Left lung (tissue), 10 donors: ENCODE data around the gene FOXI3. TPM values are rescaled to one million over a fixed set of nuclear protein-coding genes. Genes with fewer than 3 reads are reported as not detected.
"Not testable (repeated sequence)": the region's sequence is repeated elsewhere in the genome, so short reads cannot be mapped to it uniquely, and the experiment has no call there.

Source experiments
- ATAC-seq: fragments of 200-7000 bp; cut with Tn5 transposase; one replicate; pipeline ENCODE4 v1.9.1; 2020; ENCODE audit warnings: moderate library complexity
- DNase-seq, 4 donors: peaks; one replicate each; pipeline ENCODE4 v3.0.0-alpha.2; 2013 to 2020
- H3K27ac ChIP-seq, 2 donors: fragments of 200-600 bp; sonication (generic) in 1 of 2; one replicate each; pipeline versions ENCODE4 v1.5.0 to v1.8.0; 2020 to 2021
- H3K27me3 ChIP-seq, 2 donors: fragments of 200-600 bp; sonication (generic) in 1 of 2; one replicate each; pipeline versions ENCODE4 v1.5.0 to v1.8.0; 2020 to 2021
- H3K36me3 ChIP-seq, 2 donors: fragments of 200-600 bp; sonication (generic) in 1 of 2; one replicate each; pipeline versions ENCODE4 v1.5.0 to v1.8.0; 2020 to 2021
- H3K4me1 ChIP-seq, 2 donors: fragments of 200-600 bp; one replicate each; pipeline ENCODE4 v1.8.0; 2021
- H3K4me3 ChIP-seq, 2 donors: fragments of 200-600 bp; sonication (generic) in 1 of 2; one replicate each; pipeline versions ENCODE4 v1.5.0 to v1.8.0; 2020 to 2021; ENCODE audit warnings: mild to moderate bottlenecking in 1 of 2
- H3K9me3 ChIP-seq, 2 donors: fragments of 200-600 bp; sonication (generic) in 1 of 2; one replicate each; pipeline versions ENCODE4 v1.5.0 to v1.8.0; 2020 to 2021
- intact Hi-C, 2 donors: fragments of 100-400 bp; cut with DNase I; formaldehyde crosslinking; loops; one replicate each; pipeline versions ENCODE4 v1.11.2 to v1.14.2; 2022
- polyA plus RNA-seq, 6 donors: library from polyadenylated mRNA; unstranded; fragments of 120-200 nt; gene quantifications; one replicate each; pipeline ENCODE4 v1.2.1, GENCODE V29; 2013; ENCODE audit not compliant: insufficient read length in 6 of 6
- total RNA-seq, 2 donors: library from RNA; stranded (reverse); fragmentation: NEBNext Ultra II Directional; extraction: Animal tissue kit (Norgen Biotek cat#: 25700); gene quantifications; one replicate each; pipeline ENCODE4 v1.2.1, GENCODE V29; 2021
- TF ChIP-seq, protein P1 (sequence below), 2 donors: fragments of 200-600 bp; sonication (generic) in 1 of 2; IDR thresholded peaks; one replicate each; pipeline versions ENCODE4 v1.5.0 to v1.8.0; 2021; ENCODE audit warnings: antibody characterized with exemption in 2 of 2
- donor health status: DM: no; HTN: yes; CAD: no.
- donor health status: DM: no; HTN: no; CAD: no.

The FOXI3 gene
- total and polyA plus RNA-seq, 8 donors = 0.07 to 0.08 (median 0.07) TPM; not detected in 5

DNA sequence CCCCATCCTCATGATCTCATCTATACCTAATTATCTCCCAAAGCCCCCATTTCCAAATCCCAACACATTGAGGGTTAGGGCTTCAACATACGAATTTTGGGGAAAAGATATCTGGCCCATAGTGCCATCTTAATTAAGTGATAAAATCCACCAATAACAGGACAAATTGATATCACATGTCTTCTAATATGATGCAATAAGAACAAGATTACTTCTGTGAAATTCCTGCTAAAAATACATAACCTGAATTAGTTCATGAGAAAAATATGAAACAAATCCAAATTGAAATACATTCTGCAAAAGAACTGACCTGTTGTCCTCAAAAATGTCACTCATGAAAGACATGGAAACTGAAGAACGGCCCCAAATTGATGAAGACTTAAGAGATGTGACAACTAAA, 28.8 kb downstream of the FOXI3 start:
- TF ChIP-seq, protein P1, sequence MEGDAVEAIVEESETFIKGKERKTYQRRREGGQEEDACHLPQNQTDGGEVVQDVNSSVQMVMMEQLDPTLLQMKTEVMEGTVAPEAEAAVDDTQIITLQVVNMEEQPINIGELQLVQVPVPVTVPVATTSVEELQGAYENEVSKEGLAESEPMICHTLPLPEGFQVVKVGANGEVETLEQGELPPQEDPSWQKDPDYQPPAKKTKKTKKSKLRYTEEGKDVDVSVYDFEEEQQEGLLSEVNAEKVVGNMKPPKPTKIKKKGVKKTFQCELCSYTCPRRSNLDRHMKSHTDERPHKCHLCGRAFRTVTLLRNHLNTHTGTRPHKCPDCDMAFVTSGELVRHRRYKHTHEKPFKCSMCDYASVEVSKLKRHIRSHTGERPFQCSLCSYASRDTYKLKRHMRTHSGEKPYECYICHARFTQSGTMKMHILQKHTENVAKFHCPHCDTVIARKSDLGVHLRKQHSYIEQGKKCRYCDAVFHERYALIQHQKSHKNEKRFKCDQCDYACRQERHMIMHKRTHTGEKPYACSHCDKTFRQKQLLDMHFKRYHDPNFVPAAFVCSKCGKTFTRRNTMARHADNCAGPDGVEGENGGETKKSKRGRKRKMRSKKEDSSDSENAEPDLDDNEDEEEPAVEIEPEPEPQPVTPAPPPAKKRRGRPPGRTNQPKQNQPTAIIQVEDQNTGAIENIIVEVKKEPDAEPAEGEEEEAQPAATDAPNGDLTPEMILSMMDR (IDR thresholded peaks at IDR 0.05) = no peak
- intact Hi-C loops = no loop called here
- no peaks in the 10 kb centered on the region for H3K36me3 ChIP-seq
- H3K9me3 ChIP-seq = no peaks in the 10 kb centered on the region
- no peak overlapping the region for H3K4me3 ChIP-seq
- DNase-seq = no peak
- ATAC-seq = no peak
- H3K4me1 ChIP-seq = no peaks in the 10 kb centered on the region
- H3K27ac ChIP-seq = no peak overlapping the region
- H3K27me3 ChIP-seq = no peaks in the 10 kb centered on the region

DNA sequence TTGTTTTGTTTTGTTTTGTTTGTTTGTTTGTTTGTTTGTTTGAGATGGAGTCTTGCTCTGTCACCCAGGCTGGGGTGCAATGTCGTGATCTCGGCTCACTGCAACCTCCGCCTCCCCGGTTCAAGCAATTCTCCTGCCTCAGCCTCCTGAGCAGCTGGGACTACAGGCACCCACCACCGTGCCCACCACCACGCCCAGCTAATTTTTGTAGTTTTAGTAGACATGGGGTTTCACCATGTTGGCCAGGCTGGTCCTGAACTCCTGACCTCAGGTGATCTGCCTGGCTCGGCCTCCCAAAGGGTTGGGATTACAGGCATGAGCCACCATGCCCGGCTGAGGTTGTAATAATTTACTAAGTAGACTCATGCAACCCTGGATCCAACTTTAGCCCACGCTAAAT, 33.4 kb downstream of the FOXI3 start:
- H3K4me1 ChIP-seq, H3K4me3 ChIP-seq, DNase-seq, ATAC-seq, H3K36me3 ChIP-seq, H3K27ac ChIP-seq, H3K9me3 ChIP-seq, intact Hi-C loops: not testable (repeated sequence)
- peaks cover 0 to 22% of the 10 kb centered on the region in 2 donors for H3K27me3 ChIP-seq

DNA sequence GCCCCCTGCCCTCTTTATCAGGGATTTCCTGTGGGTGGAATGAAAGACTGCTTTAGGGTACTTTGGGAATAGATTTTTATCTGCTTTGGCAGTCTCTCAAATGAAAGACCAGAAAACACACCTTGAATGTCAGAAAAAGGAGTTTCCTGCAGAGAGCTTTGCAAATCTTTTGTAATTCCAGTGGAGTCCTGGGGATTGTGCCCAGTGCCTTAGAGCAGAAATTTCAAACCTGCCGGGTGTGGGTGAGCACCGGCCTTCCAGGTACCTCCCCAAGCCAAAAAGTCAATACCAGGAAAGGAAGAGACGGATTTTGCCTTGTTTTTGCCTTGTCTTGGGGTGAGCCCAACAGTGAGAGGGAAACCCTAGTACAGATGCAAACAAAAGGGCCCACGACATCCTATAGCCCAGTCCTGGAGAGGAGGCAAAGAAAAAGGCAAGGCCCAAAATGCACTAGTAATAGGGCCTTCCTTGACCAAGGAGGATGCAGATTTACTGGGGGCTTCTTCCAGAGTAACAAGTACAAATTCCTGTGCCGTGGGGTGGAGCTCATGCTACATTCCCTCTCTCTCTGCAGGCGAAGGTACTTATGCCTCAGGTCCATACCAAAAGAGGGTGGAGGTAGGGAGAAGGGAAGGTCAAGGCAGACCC, 36.4 kb downstream of the FOXI3 start:
- Histone ChIP-seq H3K4me1 (no peaks in the 10 kb centered on the region), H3K9me3 (no peaks in the 10 kb centered on the region), H3K36me3 (no peaks in the 10 kb centered on the region), H3K27ac (no peak overlapping the region), H3K27me3 (peaks cover 0 to 22% of the 10 kb centered on the region in 2 donors), H3K4me3 (no peak overlapping the region)
- ATAC-seq (no peak), DNase-seq (no peak)
- intact Hi-C loops = no loop called here
- TF ChIP-seq, protein P1 (IDR thresholded peaks at IDR 0.05) = no peak

DNA sequence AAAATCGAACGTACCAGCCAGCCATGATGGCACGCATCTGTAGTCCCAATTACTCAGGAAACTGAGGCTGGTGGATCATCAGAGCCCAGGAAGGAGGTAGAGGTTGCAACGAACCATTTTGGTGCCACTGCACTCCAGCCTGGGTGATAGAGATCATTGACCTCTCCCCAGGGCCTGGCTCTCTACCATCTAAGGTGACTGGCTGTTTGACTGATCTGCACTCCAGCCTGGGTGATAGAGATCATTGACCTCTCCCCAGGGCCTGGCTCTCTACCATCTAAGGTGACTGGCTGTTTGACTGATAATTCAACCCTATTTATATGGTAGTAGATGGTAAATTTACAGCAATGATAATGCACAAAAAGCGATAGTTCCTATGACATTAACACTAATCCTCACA, 43.6 kb downstream of the FOXI3 start:
- H3K27ac ChIP-seq, H3K4me3 ChIP-seq, DNase-seq, H3K4me1 ChIP-seq, H3K9me3 ChIP-seq, intact Hi-C loops, H3K27me3 ChIP-seq, ATAC-seq, H3K36me3 ChIP-seq: not testable (repeated sequence)

DNA sequence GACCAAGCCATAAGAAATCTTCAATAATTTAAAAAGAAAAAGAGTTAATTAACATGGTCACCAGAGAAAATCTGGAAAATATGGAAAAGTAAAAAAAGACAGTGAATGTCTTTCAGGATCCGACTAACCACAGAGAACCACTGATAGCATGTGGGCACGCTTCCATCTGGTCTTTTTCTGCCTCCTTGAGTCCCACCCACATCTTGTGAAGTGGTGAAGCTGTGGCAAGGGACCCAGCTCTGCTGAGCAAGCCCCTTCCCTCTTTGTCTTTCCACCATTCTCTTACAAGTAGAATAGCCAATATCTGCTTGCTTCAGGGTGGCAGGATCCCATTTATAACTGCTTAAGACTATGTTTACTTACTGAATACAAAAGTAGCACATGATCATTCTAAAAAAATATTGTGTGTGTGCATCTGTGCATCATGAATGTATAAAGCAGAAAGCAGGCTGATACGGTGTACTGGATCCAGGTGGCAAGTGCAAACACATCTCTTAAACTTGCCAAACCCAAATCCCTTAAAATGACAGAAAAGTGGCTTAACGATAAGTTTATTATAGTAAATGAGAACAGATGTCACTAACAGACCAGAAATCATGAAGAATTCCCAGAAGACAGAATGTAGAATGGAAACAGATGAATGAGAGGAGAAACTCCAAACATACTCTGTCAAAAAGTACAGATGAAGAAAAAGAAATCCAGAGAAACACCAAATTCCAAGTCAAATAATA, 52.3 kb downstream of the FOXI3 start:
- intact Hi-C loops = no loop called here
- DNase-seq = no peak
- no peaks in the 10 kb centered on the region for H3K36me3 ChIP-seq
- H3K9me3 ChIP-seq = no peaks in the 10 kb centered on the region
- no peak overlapping the region for H3K4me3 ChIP-seq
- no peak overlapping the region for H3K27ac ChIP-seq
- no peak for ATAC-seq
- peaks cover 0 to 14% of the 10 kb centered on the region in 2 donors for H3K27me3 ChIP-seq
- no peaks in the 10 kb centered on the region for H3K4me1 ChIP-seq
- TF ChIP-seq, protein P1 (IDR thresholded peaks at IDR 0.05) = no peak

DNA sequence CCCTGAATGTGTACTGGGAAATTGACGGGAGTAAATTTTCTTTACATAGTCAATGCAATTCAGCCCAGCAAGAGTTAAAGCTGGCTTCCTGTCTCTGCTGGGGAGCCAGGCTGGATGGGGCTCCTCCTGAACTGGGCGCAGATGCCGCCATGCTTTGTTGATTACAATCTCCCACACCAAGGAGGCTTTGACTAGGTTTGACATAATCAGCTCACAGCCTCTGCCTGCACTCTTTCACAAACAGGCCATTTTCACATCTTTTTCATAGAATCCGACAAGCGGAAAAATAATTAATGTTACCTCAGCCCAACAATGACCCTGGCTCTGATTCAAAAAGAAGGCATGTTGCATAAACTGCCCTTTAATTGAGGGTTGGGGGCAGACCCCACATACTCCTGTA, 54.3 kb downstream of the FOXI3 start:
- TF ChIP-seq, protein P1 (IDR thresholded peaks at IDR 0.05) = no peak
- DNase-seq (no peak), ATAC-seq (no peak)
- no peaks in the 10 kb centered on the region for H3K4me1 ChIP-seq
- intact Hi-C loops = no loop called here
- H3K27ac ChIP-seq = no peak overlapping the region
- H3K36me3 ChIP-seq = no peaks in the 10 kb centered on the region
- no peaks in the 10 kb centered on the region for H3K9me3 ChIP-seq
- peaks cover 0 to 14% of the 10 kb centered on the region in 2 donors for H3K27me3 ChIP-seq
- no peak overlapping the region for H3K4me3 ChIP-seq

Other genes with a start within 250 kb of the FOXI3 start
- gene EIF2AK3, start 174.8 kb upstream of the FOXI3 start, total RNA-seq = 10 to 100 TPM; 27.1 to 29.0 TPM
- gene EIF2AK3, start 174.8 kb upstream of the FOXI3 start, polyA plus RNA-seq = 10 to 100 TPM; 23.5 to 31.2 (median 28.2) TPM
- 10 to 100 TPM; 16.0 to 18.5 TPM for gene RPIA, start 239.0 kb upstream of the FOXI3 start, total RNA-seq
- gene RPIA, start 239.0 kb upstream of the FOXI3 start, polyA plus RNA-seq = 10 to 100 TPM; 31.5 to 35.2 (median 33.1) TPM